Measurements from ENCODE around the gene ADAMTS7.
A peak's percentile ranks its signal among the peaks of the same experiment; 100 is the strongest.
"Not testable (repeated sequence)": the region's sequence is repeated elsewhere in the genome, so short reads cannot be mapped to it uniquely, and the experiment has no call there.

ADAMTS7 gene

GRCh38 chr15:78811124-78811824 lies at the start of gene ADAMTS7:
Gene ADAMTS7, minus strand, starts transcription at chr15:78811464. Its CDS starts 244 bp downstream, at chr15:78811220.
- peak; percentile 58 for DNase-seq (ENCODE audit: low read depth)

GRCh38 chr15:78859971-78860719 lies 48.9 kb upstream of the ADAMTS7 start:
- DNase-seq (ENCODE audit: low read depth) = peak; percentile 83

GRCh38 chr15:78855746-78856145 lies 44.5 kb upstream of the ADAMTS7 start:
- peak; percentile 64 for DNase-seq (ENCODE audit: low read depth)

- DNase-seq (ENCODE audit: low read depth) = no peak
Measured at GRCh38 chr15:78854833-78855372, 43.6 kb upstream of the ADAMTS7 start.

GRCh38 chr15:78853500-78853899 lies 42.2 kb upstream of the ADAMTS7 start:
- DNase-seq (ENCODE audit: low read depth) = no peak

GRCh38 chr15:78850941-78851755 lies 39.9 kb upstream of the ADAMTS7 start:
- no peak for DNase-seq (ENCODE audit: low read depth)

GRCh38 chr15:78850352-78850751 lies 39.1 kb upstream of the ADAMTS7 start:
- no peak for DNase-seq (ENCODE audit: low read depth)

GRCh38 chr15:78847387-78847906 lies 36.2 kb upstream of the ADAMTS7 start:
- not testable (repeated sequence) for DNase-seq (ENCODE audit: low read depth)

- DNase-seq (ENCODE audit: low read depth) = not testable (repeated sequence)
Measured at GRCh38 chr15:78846906-78847305, 35.6 kb upstream of the ADAMTS7 start.

- no peak for DNase-seq (ENCODE audit: low read depth)
Measured at GRCh38 chr15:78842519-78842918, 31.3 kb upstream of the ADAMTS7 start.

- DNase-seq (ENCODE audit: low read depth) = no peak
Measured at GRCh38 chr15:78841891-78842290, 30.6 kb upstream of the ADAMTS7 start.

GRCh38 chr15:78841376-78841706 lies 30.1 kb upstream of the ADAMTS7 start:
- DNase-seq (ENCODE audit: low read depth) = no peak

GRCh38 chr15:78840661-78841375 lies 29.6 kb upstream of the ADAMTS7 start:
- DNase-seq (ENCODE audit: low read depth) = peak; percentile 71

- DNase-seq (ENCODE audit: low read depth) = not testable (repeated sequence)
Measured at GRCh38 chr15:78839151-78839550, 27.9 kb upstream of the ADAMTS7 start.

GRCh38 chr15:78838489-78838888 lies 27.2 kb upstream of the ADAMTS7 start:
- DNase-seq (ENCODE audit: low read depth) = peak; percentile 19

- DNase-seq (ENCODE audit: low read depth) = no peak
Measured at GRCh38 chr15:78837543-78837942, 26.3 kb upstream of the ADAMTS7 start.

GRCh38 chr15:78837131-78837530 lies 25.9 kb upstream of the ADAMTS7 start:
- no peak for DNase-seq (ENCODE audit: low read depth)

GRCh38 chr15:78836333-78836732 lies 25.1 kb upstream of the ADAMTS7 start:
- no peak for DNase-seq (ENCODE audit: low read depth)

GRCh38 chr15:78831229-78832207 lies 20.3 kb upstream of the ADAMTS7 start:
- DNase-seq (ENCODE audit: low read depth) = no peak

- no peak for DNase-seq (ENCODE audit: low read depth)
Measured at GRCh38 chr15:78830514-78831228, 19.4 kb upstream of the ADAMTS7 start.
